Esophagus muscularis mucosa (tissue), 4 donors: ENCODE data around the gene ADCY1.

Experiments used
- CTCF ChIP-seq, 3 experiments: fragments of 200-600 bp in 2 of 3; fragments of 450-650 bp in 1 of 3; sonication (generic) in 2 of 3; IDR thresholded peaks; one replicate each; pipeline ENCODE4 v1.5.1; 2017 to 2019; ENCODE audit warnings: antibody characterized with exemption in 3 of 3, mild to moderate bottlenecking in 2 of 3, moderate library complexity in 1 of 3
- EP300 ChIP-seq: sonication (generic); formaldehyde crosslinking; IDR thresholded peaks from one replicate; pipeline ENCODE4 v1.6.1; 2017; ENCODE audit warnings: antibody characterized with exemption
- POLR2A ChIP-seq: fragments of 450-650 bp; IDR thresholded peaks from one replicate; pipeline ENCODE4 v1.6.1; 2017; ENCODE audit warnings: antibody characterized with exemption, moderate library complexity, mild to moderate bottlenecking, low read depth
- POLR2AphosphoS5 ChIP-seq, 2 donors: sonication (generic); formaldehyde crosslinking; IDR thresholded peaks; one replicate each; pipeline ENCODE4 v1.6.1; 2017; ENCODE audit warnings: antibody characterized with exemption in 2 of 2

- TF ChIP-seq POLR2A = no peak
- no peak for TF ChIP-seq CTCF (IDR thresholded peaks at IDR 0.05)
- no peak for TF ChIP-seq EP300
- TF ChIP-seq POLR2AphosphoS5 (IDR thresholded peaks at IDR 0.05) = no peak
Observed at GRCh38 chr7:45710271-45711160, 136.3 kb downstream of the ADCY1 start.
